ENCODE data around the gene TSPAN10. TPM values are rescaled to one million over a fixed set of nuclear protein-coding genes. Genes with fewer than 3 reads are reported as not detected.
A peak's percentile ranks its signal among the peaks of the same experiment; 100 is the strongest.

The TSPAN10 gene
- total RNA-seq, 6 experiments from 2014 or later, result 14.3 to 19.6 (median 17.2) TPM

- no peak overlapping the region for H3K27ac Mint-ChIP-seq
- H3K9me3 Mint-ChIP-seq, result no peaks in the 10 kb centered on the region
- peaks cover 24% of the 10 kb centered on the region for H3K4me1 Mint-ChIP-seq (ENCODE audit: low read depth)
- H3K36me3 Mint-ChIP-seq (ENCODE audit: low read depth), result peaks cover 23% of the 10 kb centered on the region
- H3K4me3 Mint-ChIP-seq, result no peak overlapping the region; the same call in 1 of the 2 replicates
- TF ChIP-seq CTCF (IDR thresholded peaks at IDR 0.05), result no peak
- H3K27me3 Mint-ChIP-seq (ENCODE audit: insufficient read depth), result peaks cover 16% of the 10 kb centered on the region
- DNase-seq, result no peak
Observed at GRCh38 chr17:81686614-81687013, 49.6 kb downstream of the TSPAN10 start.

- Mint-ChIP-seq H3K4me3 (no peak overlapping the region), H3K36me3 (ENCODE audit: low read depth) (peaks cover 20% of the 10 kb centered on the region)
Observed at GRCh38 chr17:81687770-81688541, 51.0 kb downstream of the TSPAN10 start.

GRCh38 chr17:81688616-81689015 is 51.6 kb downstream of the TSPAN10 start:
- H3K27me3 Mint-ChIP-seq (ENCODE audit: insufficient read depth), result peaks cover 15% of the 10 kb centered on the region

More at GRCh38 chr17:81687770-81688541, 51.0 kb downstream of the TSPAN10 start:
- no peak for TF ChIP-seq CTCF (IDR thresholded peaks at IDR 0.05)
- H3K4me1 Mint-ChIP-seq (ENCODE audit: low read depth), result peaks cover 17% of the 10 kb centered on the region
- H3K9me3 Mint-ChIP-seq, result no peaks in the 10 kb centered on the region
- peaks cover 16% of the 10 kb centered on the region for H3K27me3 Mint-ChIP-seq (ENCODE audit: insufficient read depth)
- H3K27ac Mint-ChIP-seq, result peak overlapping the region; percentile 55; the same call in 1 of the 2 replicates
- no peak for DNase-seq

GRCh38 chr17:81690066-81690465 is 53.1 kb downstream of the TSPAN10 start:
- Mint-ChIP-seq H3K36me3 (ENCODE audit: low read depth) (peaks cover 11% of the 10 kb centered on the region), H3K27me3 (ENCODE audit: insufficient read depth) (peaks cover 8% of the 10 kb centered on the region), H3K4me1 (ENCODE audit: low read depth) (peaks cover 7% of the 10 kb centered on the region), H3K9me3 (no peaks in the 10 kb centered on the region), H3K4me3 (no peak overlapping the region), H3K27ac (no peak overlapping the region)
- no peak for TF ChIP-seq CTCF (IDR thresholded peaks at IDR 0.05)
- DNase-seq, result no peak

More at GRCh38 chr17:81688616-81689015, 51.6 kb downstream of the TSPAN10 start:
- no peak for DNase-seq
- no peaks in the 10 kb centered on the region for H3K9me3 Mint-ChIP-seq
- no peak overlapping the region for H3K27ac Mint-ChIP-seq
- H3K36me3 Mint-ChIP-seq (ENCODE audit: low read depth), result peaks cover 19% of the 10 kb centered on the region
- no peak overlapping the region for H3K4me3 Mint-ChIP-seq
- H3K4me1 Mint-ChIP-seq (ENCODE audit: low read depth), result peaks cover 16% of the 10 kb centered on the region
- no peak for TF ChIP-seq CTCF (IDR thresholded peaks at IDR 0.05)

- no peak for TF ChIP-seq CTCF (IDR thresholded peaks at IDR 0.05)
- peaks cover 6% of the 10 kb centered on the region for H3K36me3 Mint-ChIP-seq (ENCODE audit: low read depth)
- peaks cover 6% of the 10 kb centered on the region for H3K27me3 Mint-ChIP-seq (ENCODE audit: insufficient read depth)
- H3K9me3 Mint-ChIP-seq, result no peaks in the 10 kb centered on the region
- no peak overlapping the region for H3K4me3 Mint-ChIP-seq
- no peak overlapping the region for H3K27ac Mint-ChIP-seq
- no peak for DNase-seq
- H3K4me1 Mint-ChIP-seq (ENCODE audit: low read depth), result peaks cover 2% of the 10 kb centered on the region
Observed at GRCh38 chr17:81690549-81690948, 53.6 kb downstream of the TSPAN10 start.

Data from HFFc6 (cell line).